ENCODE data around the gene LXN. TPM values are rescaled to one million over a fixed set of nuclear protein-coding genes. Genes with fewer than 3 reads are reported as not detected.
A peak's percentile ranks its signal among the peaks of the same experiment; 100 is the strongest.

LXN gene
- total RNA-seq, 1 experiment from 2014 or later, result 301 TPM

DNA sequence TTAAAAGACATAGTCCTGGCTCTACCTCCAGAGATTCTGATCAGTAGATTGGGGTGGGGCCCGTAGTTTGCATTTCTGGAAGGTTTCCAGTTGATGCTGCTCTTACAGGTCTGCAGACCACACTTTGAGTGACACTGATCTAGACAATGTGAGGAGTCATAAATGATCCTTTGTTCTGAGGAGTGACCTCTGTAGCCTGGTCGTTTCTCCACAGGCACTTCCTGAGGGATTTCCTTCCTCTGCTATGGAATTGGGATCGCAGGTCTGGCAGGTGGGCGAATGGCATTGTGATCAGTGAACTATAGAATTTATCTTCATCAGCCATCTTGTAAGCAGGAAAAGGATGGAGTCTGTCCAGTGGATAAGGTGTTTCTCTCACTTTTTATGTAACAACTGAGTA, 22.7 kb downstream of the LXN start:
- BruUV-seq (replicated peaks), result no TSS peak
- ATAC-seq, result peak; percentile 49; the same call in 1 of the 2 replicates
- DNase-seq (ENCODE audit: low read depth, low spot score), result no peak
- in situ Hi-C loops (cut with HindIII; ENCODE audit: low pct_unique_long_range_greater_than_20kb, low sequenced_read_pairs), result no loop called here
- H3K27ac ChIP-seq (ENCODE audit: low read length), result 0 out of 2 replicates have a peak overlapping the region, but pooled peaks have one; percentile 5
- ChIA-PET POLR2A (no interaction called here), CTCF (no interaction called here)
- intact Hi-C loops (cut with micrococcal nuclease; ENCODE audit: unreplicated experiment), result loop anchor here (10.0 kb wide), 2 partner anchors 75 to 105 kb away; partner anchors contain the start of gene MLF1
- peaks cover 73% of the 10 kb centered on the region for H3K36me3 ChIP-seq (ENCODE audit: control insufficient read depth, insufficient read depth, low read length)
- no peaks in the 10 kb centered on the region for H3K27me3 ChIP-seq (ENCODE audit: control insufficient read depth, insufficient read depth, low read length)
- H3K4me1 ChIP-seq (ENCODE audit: control insufficient read depth, insufficient read depth, low read length), result peaks cover 26% of the 10 kb centered on the region
- no peaks in the 10 kb centered on the region for H3K9me3 ChIP-seq (ENCODE audit: control insufficient read depth, insufficient read depth, low read depth, low read length)
- TF ChIP-seq POLR2AphosphoS5 (IDR thresholded peaks at IDR 0.05; ENCODE audit: low read depth, low read length) (no peak), SIN3A (IDR thresholded peaks at IDR 0.05; ENCODE audit: borderline replicate concordance, insufficient read depth, low read depth, low read length) (no peak), TCF7L2 (IDR thresholded peaks at IDR 0.05; ENCODE audit: low read depth, low read length) (no peak)
- TF ChIP-seq, protein P1, sequence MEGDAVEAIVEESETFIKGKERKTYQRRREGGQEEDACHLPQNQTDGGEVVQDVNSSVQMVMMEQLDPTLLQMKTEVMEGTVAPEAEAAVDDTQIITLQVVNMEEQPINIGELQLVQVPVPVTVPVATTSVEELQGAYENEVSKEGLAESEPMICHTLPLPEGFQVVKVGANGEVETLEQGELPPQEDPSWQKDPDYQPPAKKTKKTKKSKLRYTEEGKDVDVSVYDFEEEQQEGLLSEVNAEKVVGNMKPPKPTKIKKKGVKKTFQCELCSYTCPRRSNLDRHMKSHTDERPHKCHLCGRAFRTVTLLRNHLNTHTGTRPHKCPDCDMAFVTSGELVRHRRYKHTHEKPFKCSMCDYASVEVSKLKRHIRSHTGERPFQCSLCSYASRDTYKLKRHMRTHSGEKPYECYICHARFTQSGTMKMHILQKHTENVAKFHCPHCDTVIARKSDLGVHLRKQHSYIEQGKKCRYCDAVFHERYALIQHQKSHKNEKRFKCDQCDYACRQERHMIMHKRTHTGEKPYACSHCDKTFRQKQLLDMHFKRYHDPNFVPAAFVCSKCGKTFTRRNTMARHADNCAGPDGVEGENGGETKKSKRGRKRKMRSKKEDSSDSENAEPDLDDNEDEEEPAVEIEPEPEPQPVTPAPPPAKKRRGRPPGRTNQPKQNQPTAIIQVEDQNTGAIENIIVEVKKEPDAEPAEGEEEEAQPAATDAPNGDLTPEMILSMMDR (IDR thresholded peaks at IDR 0.05), result no peak
- TF ChIP-seq, protein P2, sequence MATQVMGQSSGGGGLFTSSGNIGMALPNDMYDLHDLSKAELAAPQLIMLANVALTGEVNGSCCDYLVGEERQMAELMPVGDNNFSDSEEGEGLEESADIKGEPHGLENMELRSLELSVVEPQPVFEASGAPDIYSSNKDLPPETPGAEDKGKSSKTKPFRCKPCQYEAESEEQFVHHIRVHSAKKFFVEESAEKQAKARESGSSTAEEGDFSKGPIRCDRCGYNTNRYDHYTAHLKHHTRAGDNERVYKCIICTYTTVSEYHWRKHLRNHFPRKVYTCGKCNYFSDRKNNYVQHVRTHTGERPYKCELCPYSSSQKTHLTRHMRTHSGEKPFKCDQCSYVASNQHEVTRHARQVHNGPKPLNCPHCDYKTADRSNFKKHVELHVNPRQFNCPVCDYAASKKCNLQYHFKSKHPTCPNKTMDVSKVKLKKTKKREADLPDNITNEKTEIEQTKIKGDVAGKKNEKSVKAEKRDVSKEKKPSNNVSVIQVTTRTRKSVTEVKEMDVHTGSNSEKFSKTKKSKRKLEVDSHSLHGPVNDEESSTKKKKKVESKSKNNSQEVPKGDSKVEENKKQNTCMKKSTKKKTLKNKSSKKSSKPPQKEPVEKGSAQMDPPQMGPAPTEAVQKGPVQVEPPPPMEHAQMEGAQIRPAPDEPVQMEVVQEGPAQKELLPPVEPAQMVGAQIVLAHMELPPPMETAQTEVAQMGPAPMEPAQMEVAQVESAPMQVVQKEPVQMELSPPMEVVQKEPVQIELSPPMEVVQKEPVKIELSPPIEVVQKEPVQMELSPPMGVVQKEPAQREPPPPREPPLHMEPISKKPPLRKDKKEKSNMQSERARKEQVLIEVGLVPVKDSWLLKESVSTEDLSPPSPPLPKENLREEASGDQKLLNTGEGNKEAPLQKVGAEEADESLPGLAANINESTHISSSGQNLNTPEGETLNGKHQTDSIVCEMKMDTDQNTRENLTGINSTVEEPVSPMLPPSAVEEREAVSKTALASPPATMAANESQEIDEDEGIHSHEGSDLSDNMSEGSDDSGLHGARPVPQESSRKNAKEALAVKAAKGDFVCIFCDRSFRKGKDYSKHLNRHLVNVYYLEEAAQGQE (IDR thresholded peaks at IDR 0.05; ENCODE audit: insufficient read depth in 1 of 2, low read depth in 2 of 2, low read length in 1 of 2), result no peak
- H3K4me3 ChIP-seq (ENCODE audit: low read depth in 2 of 2, low read length in 2 of 2), result no peak overlapping the region

DNA sequence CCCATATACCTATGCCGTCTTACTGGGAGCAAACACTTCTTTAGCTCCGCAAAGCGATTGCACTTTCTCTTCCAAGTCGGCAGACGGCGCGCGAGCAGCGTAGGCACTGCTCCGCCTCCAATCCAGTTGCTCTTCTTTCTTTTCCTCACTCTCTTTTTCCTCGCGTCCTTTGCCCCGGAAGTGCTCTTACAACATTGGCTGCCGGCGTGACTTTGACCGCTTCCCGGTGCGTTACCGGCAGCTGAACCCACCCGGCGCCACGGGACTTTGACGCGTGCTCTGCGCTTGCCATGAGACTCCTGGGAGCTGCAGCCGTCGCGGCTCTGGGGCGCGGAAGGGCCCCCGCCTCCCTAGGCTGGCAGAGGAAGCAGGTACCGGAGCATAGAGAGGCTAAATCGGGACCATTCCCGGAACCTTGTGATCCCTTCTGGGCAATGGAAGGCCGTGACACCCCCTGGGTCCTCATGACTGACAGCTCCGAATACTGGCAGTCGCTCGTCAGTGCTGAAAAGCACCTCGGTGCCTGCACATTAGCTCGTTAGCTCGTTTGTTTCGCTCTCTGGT, 28.0 kb downstream of the LXN start, which contains the start of gene GFM1:
Gene GFM1 (plus strand): TSS at position 183 of the 564 bp plus-strand sequence. CDS start 108 bp downstream, at position 291.
- ATAC-seq (peak; percentile 97), DNase-seq (ENCODE audit: low read depth, low spot score) (peak; percentile 82)
- peaks cover 26% of the 10 kb centered on the region for H3K4me1 ChIP-seq (ENCODE audit: control insufficient read depth, insufficient read depth, low read length)
- ChIA-PET POLR2A (interaction anchor here (0.6 to 1.4 kb wide), 3 partner anchors 28 to 76 kb away, joined by 3 to 7 read pairs (median 4); no protein-coding TSS in a partner anchor), CTCF (interaction anchor here (0.5 to 1.7 kb wide), 4 partner anchors 15 to 960 kb away, joined by 4 to 8 read pairs (median 6); no protein-coding TSS in a partner anchor)
- intact Hi-C loops (cut with micrococcal nuclease; ENCODE audit: unreplicated experiment) (loop anchor here (10.0 kb wide), 2 partner anchors 70 to 100 kb away; partner anchors contain the start of gene MLF1), in situ Hi-C loops (cut with HindIII; ENCODE audit: low pct_unique_long_range_greater_than_20kb, low sequenced_read_pairs) (no loop called here)
- no peaks in the 10 kb centered on the region for H3K27me3 ChIP-seq (ENCODE audit: control insufficient read depth, insufficient read depth, low read length)
- peak within 1 kb of the TSS; percentile 92 for H3K27ac ChIP-seq (ENCODE audit: low read length)
- no peaks in the 10 kb centered on the region for H3K9me3 ChIP-seq (ENCODE audit: control insufficient read depth, insufficient read depth, low read depth, low read length)
- H3K36me3 ChIP-seq (ENCODE audit: control insufficient read depth, insufficient read depth, low read length), result peaks cover 31% of the 10 kb centered on the region
- H3K4me3 ChIP-seq (ENCODE audit: low read depth in 2 of 2, low read length in 2 of 2), result peak within 1 kb of the TSS; percentile 65 to 89
- TF ChIP-seq TCF7L2 (IDR thresholded peaks at IDR 0.05; ENCODE audit: low read depth, low read length), result peak; percentile 89
- peak; percentile 97 for TF ChIP-seq SIN3A (IDR thresholded peaks at IDR 0.05; ENCODE audit: borderline replicate concordance, insufficient read depth, low read depth, low read length)
- TF ChIP-seq, protein P2 (IDR thresholded peaks at IDR 0.05; ENCODE audit: insufficient read depth in 1 of 2, low read depth in 2 of 2, low read length in 1 of 2), result peak in 1 of 2 experiments; percentile 62; a peak in 2 of 4 replicates
- peak; percentile 94 for TF ChIP-seq POLR2AphosphoS5 (IDR thresholded peaks at IDR 0.05; ENCODE audit: low read depth, low read length)
- TF ChIP-seq, protein P1 (IDR thresholded peaks at IDR 0.05), result peak; percentile 99
- BruUV-seq (replicated peaks), result TSS peak; percentile 43

Data from Panc1 (cell line).